MG63 (cell line): Measurements from ENCODE around the gene SLC35G2. TPM values are rescaled to one million over a fixed set of nuclear protein-coding genes. Genes with fewer than 3 reads are reported as not detected.

Experiments used
- DNase-seq: peaks from one replicate; pipeline ENCODE4 v3.0.0-alpha.2; 2020
- H3K27me3 ChIP-seq: fragments of 250-450 bp; sonication (Bioruptor Pico); 2 replicates; pipeline ENCODE4 v1.5.1; 2020; ENCODE audit warnings: mild to moderate bottlenecking, moderate library complexity
- H3K36me3 ChIP-seq: fragments of 250-450 bp; sonication (Bioruptor Pico); 2 replicates; pipeline ENCODE4 v1.5.1; 2020; ENCODE audit warnings: mild to moderate bottlenecking, moderate library complexity
- H3K4me3 ChIP-seq: fragments of 250-450 bp; sonication (Bioruptor Pico); 2 replicates; pipeline ENCODE4 v1.5.1; 2020; ENCODE audit warnings: mild to moderate bottlenecking, moderate library complexity
- H3K9me3 ChIP-seq: fragments of 250-450 bp; sonication (Bioruptor Pico); 2 replicates; pipeline ENCODE4 v1.5.1; 2020; ENCODE audit warnings: mild to moderate bottlenecking, moderate library complexity
- total RNA-seq: library from RNA; depleted of rRNA; stranded (reverse); fragments of >200 nt; shearing (Covaris generic); gene quantifications from 2 replicates; pipeline ENCODE4 v1.2.3, GENCODE V29; 2014; ENCODE audit warnings: low replicate concordance

The SLC35G2 gene
- total RNA-seq, 1 experiment from 2014 or later = 8.9 TPM

DNA sequence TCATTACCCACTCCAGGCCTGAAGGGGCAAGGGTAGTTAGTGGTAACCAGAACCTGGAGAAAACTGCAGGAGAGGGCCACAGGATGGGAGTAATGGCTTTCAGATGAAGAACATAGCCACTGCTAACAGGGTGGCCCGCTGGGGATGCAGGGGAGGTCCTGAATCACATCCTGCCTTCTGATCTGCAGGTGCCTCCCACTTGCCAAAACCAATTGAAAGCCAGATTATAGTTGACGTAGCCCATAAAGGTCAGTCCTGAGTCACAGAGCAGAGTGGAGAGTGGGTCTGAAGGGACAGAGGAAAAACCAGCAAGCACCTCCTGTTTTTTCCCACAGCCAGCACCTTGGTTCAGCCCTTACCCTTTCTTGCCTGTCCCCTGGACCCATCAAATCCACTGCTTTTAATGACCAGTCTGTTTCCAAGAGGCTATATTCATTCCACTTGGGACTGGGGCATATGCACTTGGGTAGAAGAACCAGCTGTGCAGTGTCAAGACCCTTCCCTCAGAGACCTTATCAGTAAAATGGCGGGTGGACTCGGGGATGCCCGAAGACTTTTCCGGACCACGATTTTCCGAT lies 646 bp upstream of the SLC35G2 start:
- DNase-seq = peak; percentile 74
- Histone ChIP-seq H3K4me3 (peak overlapping the region; percentile 62), H3K36me3 (no peaks in the 10 kb centered on the region), H3K27me3 (no peaks in the 10 kb centered on the region), H3K9me3 (peaks cover 6% of the 10 kb centered on the region; the same call in 1 of the 2 replicates)

DNA sequence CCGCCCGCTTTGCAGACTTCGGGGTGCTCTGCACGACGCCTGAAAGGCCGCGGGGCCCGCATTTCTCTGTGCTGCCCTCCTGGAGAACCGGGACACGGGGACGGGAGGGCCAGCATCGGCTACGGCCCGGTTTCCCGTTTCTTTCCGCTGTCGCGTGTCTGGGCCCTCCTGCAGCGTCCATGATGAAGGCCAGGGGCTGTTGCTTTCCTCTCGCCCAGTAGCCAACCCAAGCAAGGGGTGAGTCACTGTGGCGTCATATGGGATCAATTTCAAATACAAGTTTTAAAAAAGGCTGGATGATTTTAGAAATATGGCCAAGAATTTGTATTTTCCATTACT lies 435 bp downstream of the SLC35G2 start:
- Histone ChIP-seq H3K36me3 (no peaks in the 10 kb centered on the region; the same call in 1 of the 2 replicates), H3K9me3 (peaks cover 11% of the 10 kb centered on the region; the same call in 1 of the 2 replicates), H3K27me3 (no peaks in the 10 kb centered on the region), H3K4me3 (peak overlapping the region; percentile 62)
- DNase-seq = peak; percentile 77

GRCh38 chr3:136819731-136820679 lies 1.1 kb downstream of the SLC35G2 start:
- no peaks in the 10 kb centered on the region for H3K27me3 ChIP-seq
- peak overlapping the region; percentile 62 for H3K4me3 ChIP-seq
- peaks cover 11% of the 10 kb centered on the region; the same call in 1 of the 2 replicates for H3K9me3 ChIP-seq
- H3K36me3 ChIP-seq = no peaks in the 10 kb centered on the region; the same call in 1 of the 2 replicates
- peak; percentile 73 for DNase-seq

- Histone ChIP-seq H3K27me3 (no peaks in the 10 kb centered on the region), H3K9me3 (peaks cover 5% of the 10 kb centered on the region)
- no peak for DNase-seq
Measured at GRCh38 chr3:136831461-136831860, 12.5 kb downstream of the SLC35G2 start.

GRCh38 chr3:136835089-136835812 lies 16.3 kb downstream of the SLC35G2 start:
- Histone ChIP-seq H3K4me3 (no peak overlapping the region), H3K9me3 (no peaks in the 10 kb centered on the region), H3K27me3 (no peaks in the 10 kb centered on the region), H3K36me3 (peaks cover 5% of the 10 kb centered on the region)
- no peak for DNase-seq

More at GRCh38 chr3:136831461-136831860, 12.5 kb downstream of the SLC35G2 start:
- no peak overlapping the region for H3K4me3 ChIP-seq
- H3K36me3 ChIP-seq = no peaks in the 10 kb centered on the region; the same call in 1 of the 2 replicates

GRCh38 chr3:136835813-136836510 lies 17.0 kb downstream of the SLC35G2 start:
- no peak overlapping the region for H3K4me3 ChIP-seq
- peak; percentile 29 for DNase-seq
- no peaks in the 10 kb centered on the region for H3K9me3 ChIP-seq
- peaks cover 5% of the 10 kb centered on the region for H3K36me3 ChIP-seq
- no peaks in the 10 kb centered on the region for H3K27me3 ChIP-seq

GRCh38 chr3:136836511-136837156 lies 17.7 kb downstream of the SLC35G2 start:
- DNase-seq = no peak
- H3K9me3 ChIP-seq = no peaks in the 10 kb centered on the region
- H3K36me3 ChIP-seq = peaks cover 5% of the 10 kb centered on the region
- no peak overlapping the region for H3K4me3 ChIP-seq
- no peaks in the 10 kb centered on the region for H3K27me3 ChIP-seq

DNA sequence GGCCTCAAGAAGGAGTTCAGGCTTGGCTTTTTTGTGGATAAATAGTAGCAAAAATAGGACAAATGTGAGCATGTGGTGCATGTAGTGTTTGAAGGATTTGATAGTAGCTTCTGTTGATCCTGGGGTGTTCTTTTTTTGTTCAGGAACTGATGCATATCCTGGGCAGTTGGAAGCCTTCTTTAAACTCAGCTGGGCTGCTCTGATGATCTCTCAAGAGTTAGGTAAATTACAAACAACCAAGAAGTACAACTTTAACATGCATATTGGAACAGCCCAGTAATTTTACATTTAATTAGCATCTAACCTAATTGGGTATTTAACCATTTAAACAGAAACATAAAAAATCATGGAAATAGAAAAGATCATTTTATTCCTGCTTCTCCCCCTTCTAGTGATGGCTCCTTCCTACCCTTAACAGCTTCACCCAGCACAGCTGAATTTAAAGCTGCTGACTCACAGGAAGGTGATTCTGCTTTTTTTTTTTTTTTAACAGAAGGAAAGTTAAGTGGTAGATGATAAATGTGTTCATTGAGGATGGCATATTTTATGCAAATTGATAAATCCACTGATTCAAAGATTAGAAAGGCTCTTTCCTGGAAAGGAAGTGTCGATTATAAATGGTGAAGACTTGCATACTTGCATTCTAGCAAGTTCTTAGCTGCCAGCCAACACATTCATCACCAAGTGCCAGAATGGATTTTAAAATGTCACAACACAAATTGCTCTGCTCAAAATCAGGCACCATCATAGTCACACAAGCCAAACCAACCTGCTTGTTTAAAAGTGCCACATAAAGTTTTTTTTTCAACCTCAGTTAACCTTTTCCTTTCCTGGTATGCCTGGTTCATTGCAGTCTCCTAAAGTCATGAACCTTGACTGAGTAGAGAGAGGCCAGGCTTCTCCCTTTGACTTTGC lies 20.0 kb downstream of the SLC35G2 start:
- Histone ChIP-seq H3K36me3 (peaks cover 20% of the 10 kb centered on the region), H3K9me3 (no peaks in the 10 kb centered on the region), H3K27me3 (no peaks in the 10 kb centered on the region), H3K4me3 (no peak overlapping the region)
- DNase-seq = peak; percentile 13

GRCh38 chr3:136839556-136839931 lies 20.6 kb downstream of the SLC35G2 start:
- H3K36me3 ChIP-seq = peaks cover 26% of the 10 kb centered on the region
- no peak overlapping the region for H3K4me3 ChIP-seq
- no peak for DNase-seq
- no peaks in the 10 kb centered on the region for H3K9me3 ChIP-seq
- H3K27me3 ChIP-seq = no peaks in the 10 kb centered on the region

GRCh38 chr3:136840252-136840651 lies 21.3 kb downstream of the SLC35G2 start:
- Histone ChIP-seq H3K27me3 (no peaks in the 10 kb centered on the region), H3K9me3 (no peaks in the 10 kb centered on the region), H3K4me3 (no peak overlapping the region), H3K36me3 (peaks cover 32% of the 10 kb centered on the region)
- no peak for DNase-seq

DNA sequence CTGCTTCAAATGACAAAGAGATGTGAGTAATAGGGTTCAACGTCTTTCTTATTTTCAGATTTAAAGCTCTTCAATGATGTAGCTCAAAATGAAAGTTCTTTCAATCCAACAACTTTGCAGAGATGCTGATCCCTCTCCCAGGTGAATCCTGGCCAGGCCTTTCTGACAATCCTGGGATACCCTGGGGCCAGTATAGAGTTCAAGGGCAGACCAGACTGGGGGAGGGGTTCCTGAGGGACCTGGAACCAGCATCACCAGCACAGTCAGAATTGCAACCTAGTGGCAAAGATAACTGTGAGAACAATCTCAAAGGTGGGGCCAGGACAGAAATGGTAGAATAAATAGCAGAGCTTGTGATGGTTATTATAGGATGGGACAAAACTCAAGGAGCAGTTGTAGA lies 23.4 kb downstream of the SLC35G2 start:
- no peaks in the 10 kb centered on the region for H3K9me3 ChIP-seq
- H3K36me3 ChIP-seq = peaks cover 39% of the 10 kb centered on the region
- H3K27me3 ChIP-seq = no peaks in the 10 kb centered on the region
- H3K4me3 ChIP-seq = no peak overlapping the region
- no peak for DNase-seq

GRCh38 chr3:136844724-136845123 lies 25.8 kb downstream of the SLC35G2 start:
- no peak overlapping the region for H3K4me3 ChIP-seq

GRCh38 chr3:136852180-136852579 lies 33.3 kb downstream of the SLC35G2 start:
- H3K9me3 ChIP-seq = no peaks in the 10 kb centered on the region
- no peak for DNase-seq
- peaks cover 18% of the 10 kb centered on the region for H3K36me3 ChIP-seq

More at GRCh38 chr3:136844724-136845123, 25.8 kb downstream of the SLC35G2 start:
- Histone ChIP-seq H3K36me3 (peaks cover 34% of the 10 kb centered on the region), H3K9me3 (no peaks in the 10 kb centered on the region), H3K27me3 (no peaks in the 10 kb centered on the region)
- no peak for DNase-seq

DNA sequence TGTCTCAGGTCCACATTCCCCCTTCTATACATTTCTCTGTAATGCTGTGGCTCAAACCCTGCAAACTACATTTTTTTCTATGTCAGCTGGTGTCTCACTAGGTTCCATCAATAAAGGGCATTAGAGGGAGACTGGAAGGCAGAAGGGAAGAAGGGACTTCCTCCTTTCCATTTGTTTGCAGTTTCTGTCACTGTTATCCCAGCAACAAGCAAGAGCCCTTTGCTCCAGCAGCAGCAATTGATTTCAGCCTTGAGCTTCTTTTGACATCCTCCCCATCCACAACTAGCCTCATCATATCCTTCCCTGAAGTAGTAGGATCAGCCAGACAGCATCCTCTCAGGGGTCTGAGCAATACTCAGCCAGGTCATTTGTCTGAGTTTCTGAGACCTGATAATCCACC lies 37.7 kb downstream of the SLC35G2 start:
- no peak overlapping the region for H3K4me3 ChIP-seq
- DNase-seq = no peak
- peaks cover 18% of the 10 kb centered on the region for H3K36me3 ChIP-seq
- no peaks in the 10 kb centered on the region for H3K27me3 ChIP-seq
- no peaks in the 10 kb centered on the region for H3K9me3 ChIP-seq

More at GRCh38 chr3:136852180-136852579, 33.3 kb downstream of the SLC35G2 start:
- H3K27me3 ChIP-seq = no peaks in the 10 kb centered on the region
- H3K4me3 ChIP-seq = no peak overlapping the region

- H3K4me3 ChIP-seq = no peak overlapping the region
- H3K9me3 ChIP-seq = no peaks in the 10 kb centered on the region
- H3K36me3 ChIP-seq = peaks cover 19% of the 10 kb centered on the region
- no peaks in the 10 kb centered on the region for H3K27me3 ChIP-seq
- DNase-seq = no peak
Measured at GRCh38 chr3:136858381-136858780, 39.5 kb downstream of the SLC35G2 start.
